HepG2 (cell line): ENCODE results near the gene INO80B. TPM values are rescaled to one million over a fixed set of nuclear protein-coding genes. Genes with fewer than 3 reads are reported as not detected.

Experiments
- BHLHE40 ChIP-seq: IDR thresholded peaks from 2 replicates; pipeline ENCODE4 v1.6.1; 2011; ENCODE audit warnings: low read length, improper control_type of control experiment
- CSRNP2 ChIP-seq: sonication (generic); formaldehyde crosslinking; conservative IDR thresholded peaks from 2 replicates; pipeline ENCODE4 v1.8.0; 2022; ENCODE audit warnings: low read depth, missing genetic modification reagents
- DNMT1 ChIP-seq: sonication (generic); formaldehyde crosslinking; IDR thresholded peaks from 2 replicates; pipeline ENCODE4 v1.5.1; 2020; ENCODE audit warnings: mild to moderate bottlenecking, missing genetic modification reagents
- E2F1 ChIP-seq: sonication (generic); formaldehyde crosslinking; IDR thresholded peaks from 2 replicates; pipeline ENCODE4 v1.5.0; 2020; ENCODE audit warnings: missing genetic modification reagents
- ELK4 ChIP-seq: sonication (generic); formaldehyde crosslinking; IDR thresholded peaks from 2 replicates; pipeline ENCODE4 v1.9.0; 2021; ENCODE audit warnings: missing genetic modification reagents, borderline replicate concordance
- GFI1 ChIP-seq: sonication (generic); formaldehyde crosslinking; IDR thresholded peaks from 2 replicates; pipeline ENCODE4 v1.5.0; 2020; ENCODE audit warnings: missing genetic modification reagents, mild to moderate bottlenecking, borderline replicate concordance
- HIC2 ChIP-seq: sonication (generic); formaldehyde crosslinking; IDR thresholded peaks from 2 replicates; pipeline ENCODE4 v1.9.0; 2022; ENCODE audit warnings: low read depth, missing genetic modification reagents
- NPAS2 ChIP-seq: sonication (generic); formaldehyde crosslinking; IDR thresholded peaks from 2 replicates; pipeline ENCODE4 v1.8.0; 2022; ENCODE audit warnings: mild to moderate bottlenecking, missing genetic modification reagents, borderline replicate concordance
- PCBP2 ChIP-seq: fragments of 200-400 bp; formaldehyde crosslinking; optimal IDR thresholded peaks from 2 replicates; pipeline ENCODE3; 2018; ENCODE audit warnings: low read length, low read depth; ENCODE audit not compliant: poor library complexity, severe bottlenecking
- PITX1 ChIP-seq: sonication (generic); formaldehyde crosslinking; IDR thresholded peaks from 2 replicates; pipeline ENCODE4 v1.5.1; 2020; ENCODE audit warnings: mild to moderate bottlenecking, missing genetic modification reagents
- POGZ ChIP-seq: sonication (generic); formaldehyde crosslinking; IDR thresholded peaks from 2 replicates; pipeline ENCODE4 v1.4.0; 2020; ENCODE audit warnings: mild to moderate bottlenecking, missing genetic modification reagents
- RFX1 ChIP-seq: fragments of 450-650 bp; IDR thresholded peaks from 2 replicates; pipeline ENCODE4 v1.6.1; 2017
- SAFB2 ChIP-seq: sonication (generic); formaldehyde crosslinking; IDR thresholded peaks from 2 replicates; pipeline ENCODE4 v1.5.1; 2020; ENCODE audit warnings: missing genetic modification reagents, low read depth, mild to moderate bottlenecking, borderline replicate concordance
- SKI ChIP-seq: fragments of 450-650 bp; IDR thresholded peaks from one replicate; pipeline ENCODE4 v1.6.1; 2018; ENCODE audit warnings: mild to moderate bottlenecking; ENCODE audit not compliant: partially characterized antibody
- THAP11 ChIP-seq: IDR thresholded peaks from 2 replicates; pipeline ENCODE4 v1.6.1; 2016; ENCODE audit warnings: missing biosample characterization, missing genetic modification reagents
- TRIM22 ChIP-seq: fragments of 450-650 bp; IDR thresholded peaks from 2 replicates; pipeline ENCODE4 v1.6.1; 2017
- XBP1 ChIP-seq: sonication (generic); formaldehyde crosslinking; IDR thresholded peaks from 2 replicates; pipeline ENCODE4 v1.5.0; 2020; ENCODE audit warnings: missing genetic modification reagents
- ZC3H4 ChIP-seq: sonication (generic); formaldehyde crosslinking; IDR thresholded peaks from 2 replicates; pipeline ENCODE4 v1.4.0; 2020; ENCODE audit warnings: missing genetic modification reagents, borderline replicate concordance
- ZNF383 ChIP-seq: sonication (generic); formaldehyde crosslinking; IDR thresholded peaks from 2 replicates; pipeline ENCODE4 v1.4.0; 2020; ENCODE audit warnings: missing genetic modification reagents, mild to moderate bottlenecking, borderline replicate concordance
- ZNF468 ChIP-seq: sonication (generic); formaldehyde crosslinking; IDR thresholded peaks from 2 replicates; pipeline ENCODE4 v1.8.0; 2022; ENCODE audit warnings: mild to moderate bottlenecking, moderate library complexity, missing genetic modification reagents
- ZNF558 ChIP-seq: sonication (generic); formaldehyde crosslinking; IDR thresholded peaks from 2 replicates; pipeline ENCODE4 v1.9.0; 2022; ENCODE audit warnings: mild to moderate bottlenecking, missing genetic modification reagents, borderline replicate concordance
- ZNF615 ChIP-seq: sonication (generic); formaldehyde crosslinking; IDR thresholded peaks from 2 replicates; pipeline ENCODE4 v1.5.0; 2020; ENCODE audit warnings: mild to moderate bottlenecking, missing genetic modification reagents, borderline replicate concordance
- polyA plus RNA-seq, 8 experiments: library from polyadenylated mRNA; depleted of rRNA in 3 of 8; stranded (reverse) in 7 of 8; unstranded in 1 of 8; fragments of >200 nt; fragmentation: Illumina TruSeq in 4 of 8; extraction: Trizol in 4 of 8; gene quantifications; 2 replicates each; pipeline versions ENCODE4 v1.2.1 to v1.2.3, GENCODE V29; 2011 to 2016; ENCODE audit warnings: low read depth in 4 of 8, missing spikeins in 1 of 8, mixed read lengths in 1 of 8; ENCODE audit not compliant: insufficient read depth in 1 of 8
- total RNA-seq, 5 experiments: library from RNA; depleted of rRNA; stranded (reverse); fragments of >200 nt; fragmentation: Illumina TruSeq; extraction: Trizol; gene quantifications; 2 replicates each; pipeline ENCODE4 v1.2.3, GENCODE V29; 2016; ENCODE audit warnings: low read depth in 1 of 5

The INO80B gene
- total and polyA plus RNA-seq, 2 of the 13 experiments (the other 11 are each of a cell fraction or from before 2014, with no cell fraction given): 6.2 to 14.5 TPM

GRCh38 chr2:74441690-74442482, 13.0 kb upstream of the INO80B start, which contains the start of gene RTKN (continued):
- TF ChIP-seq ELK4 (CRISPR knock-in tag) (no peak), CSRNP2 (no peak), PITX1 (peak; percentile 79; the same call in 1 of the 2 replicates), ZNF383 (peak; percentile 17; the same call in 1 of the 2 replicates), SKI (no peak), ZNF558 (CRISPR knock-in tag) (peak; percentile 96), ZC3H4 (CRISPR knock-in tag) (peak; percentile 95; the same call in 1 of the 2 replicates), BHLHE40 (no peak), PCBP2 (peak; percentile 58), ZNF615 (CRISPR knock-in tag) (no peak), E2F1 (CRISPR knock-in tag) (peak; percentile 82), GFI1 (peak; percentile 58; the same call in 1 of the 2 replicates), POGZ (no peak), NPAS2 (no peak), HIC2 (CRISPR knock-in tag) (no peak), RFX1 (no peak), SAFB2 (CRISPR knock-in tag) (peak; percentile 94), DNMT1 (CRISPR knock-in tag) (peak; percentile 86), ZNF468 (CRISPR knock-in tag) (no peak), THAP11 (peak; percentile 76), XBP1 (CRISPR knock-in tag) (no peak), TRIM22 (no peak)
